Measurements from ENCODE around the gene SCN3A. TPM values are rescaled to one million over a fixed set of nuclear protein-coding genes. Genes with fewer than 3 reads are reported as not detected.

Gene SCN3A
- total and polyA plus RNA-seq, 2 donors (not counting 1 experiment from before 2014, with no cell fraction given) = 5.4 to 6.1 TPM

GRCh38 chr2:165078913-165079312 is 124.9 kb downstream of the SCN3A start:
- no peak overlapping the region for H3K9ac ChIP-seq (ENCODE audit: low read length)
- no peaks in the 10 kb centered on the region for H3K27me3 ChIP-seq (replicated peaks in 1 of 4; ENCODE audit: control extremely low read depth in 1 of 4, control insufficient read depth in 3 of 4, insufficient read depth in 4 of 4, low read length in 3 of 4)
- no peak overlapping the region for H2AFZ ChIP-seq (ENCODE audit: insufficient read depth, low read depth, low read length, poor library complexity, severe bottlenecking)
- ChIA-PET CTCF (no interaction called here), POLR2A (no interaction called here)
- Mint-ChIP-seq H3K4me1 (no peaks in the 10 kb centered on the region), H3K27ac (no peak overlapping the region), H3K9me3 (ENCODE audit: insufficient read depth) (peaks cover 5% of the 10 kb centered on the region), H3K27me3 (no peaks in the 10 kb centered on the region), H3K4me3 (no peak overlapping the region)
- no peaks in the 10 kb centered on the region for H3K36me3 ChIP-seq (replicated peaks in 1 of 2; ENCODE audit: control extremely low read depth in 1 of 2, control insufficient read depth in 1 of 2, extremely low read depth in 1 of 2, insufficient read depth in 2 of 2, low read length in 1 of 2)
- H3K4me1 ChIP-seq (ENCODE audit: control insufficient read depth in 2 of 2, insufficient read depth in 2 of 2, low read length in 2 of 2) = no peaks in the 10 kb centered on the region
- ATAC-seq (ENCODE audit: low read depth) (no peak), DNase-seq (no peak)
- no peak overlapping the region for H3K27ac ChIP-seq (ENCODE audit: low read length in 2 of 2)
- H3K9me3 ChIP-seq (ENCODE audit: control extremely low read depth in 1 of 3, control insufficient read depth in 2 of 3, insufficient read depth in 1 of 3, low read length in 2 of 3) = peaks cover 0 to 20% (median 17%) of the 10 kb centered on the region in 3 donors
- H3K4me3 ChIP-seq (ENCODE audit: control extremely low read depth in 1 of 5, extremely low read depth in 1 of 5, insufficient read depth in 1 of 5, low read depth in 2 of 5, low read length in 4 of 5) = no peak overlapping the region
- no peaks in the 10 kb centered on the region for H4K20me1 ChIP-seq (ENCODE audit: control insufficient read depth, insufficient read depth, low read length, poor library complexity, severe bottlenecking)
- no peak overlapping the region for H3K4me2 ChIP-seq (replicated peaks; ENCODE audit: low read depth, low read length, poor library complexity, severe bottlenecking)
- TF ChIP-seq EZH2 (IDR thresholded peaks at IDR 0.05; ENCODE audit: borderline replicate concordance, insufficient read depth, low read depth, low read length, poor library complexity, severe bottlenecking) (no peak), CTCF (IDR thresholded peaks at IDR 0.05) (no peak)
- intact Hi-C loops (cut with micrococcal nuclease) = no loop called here
- H3K79me2 ChIP-seq (ENCODE audit: control insufficient read depth, insufficient read depth, low read length) = no peaks in the 10 kb centered on the region

DNA sequence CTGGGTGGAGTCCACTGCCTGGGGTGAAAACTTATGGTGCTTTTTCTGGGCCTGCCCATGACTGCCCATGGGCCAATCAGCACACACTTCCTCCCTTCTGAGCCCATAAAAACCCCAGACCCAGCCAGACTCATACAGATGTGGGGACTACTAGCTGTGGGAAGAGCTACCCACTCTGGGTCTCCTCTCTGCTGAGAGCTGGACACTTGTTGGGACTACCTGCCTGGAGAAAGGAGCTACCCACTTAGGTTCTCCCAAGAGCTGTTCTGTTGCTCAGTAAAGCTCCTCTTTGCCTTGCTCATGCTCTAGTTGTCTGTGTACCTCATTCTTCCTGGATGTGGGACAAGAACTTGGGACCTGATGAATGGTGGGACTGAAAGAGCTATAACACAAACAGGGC is 129.0 kb downstream of the SCN3A start:
- no peaks in the 10 kb centered on the region for H3K4me1 ChIP-seq (ENCODE audit: control insufficient read depth in 2 of 2, insufficient read depth in 2 of 2, low read length in 2 of 2)
- Mint-ChIP-seq H3K9me3 (ENCODE audit: insufficient read depth) (no peaks in the 10 kb centered on the region), H3K4me3 (no peak overlapping the region), H3K4me1 (no peaks in the 10 kb centered on the region), H3K27me3 (no peaks in the 10 kb centered on the region), H3K27ac (no peak overlapping the region)
- no peak overlapping the region for H3K4me2 ChIP-seq (replicated peaks; ENCODE audit: low read depth, low read length, poor library complexity, severe bottlenecking)
- H2AFZ ChIP-seq (ENCODE audit: insufficient read depth, low read depth, low read length, poor library complexity, severe bottlenecking) = no peak overlapping the region
- H3K27ac ChIP-seq (ENCODE audit: low read length in 2 of 2) = no peak overlapping the region
- H3K9ac ChIP-seq (ENCODE audit: low read length) = no peak overlapping the region
- no peak overlapping the region for H3K4me3 ChIP-seq (ENCODE audit: control extremely low read depth in 1 of 5, extremely low read depth in 1 of 5, insufficient read depth in 1 of 5, low read depth in 2 of 5, low read length in 4 of 5)
- H3K36me3 ChIP-seq (replicated peaks in 1 of 2; ENCODE audit: control extremely low read depth in 1 of 2, control insufficient read depth in 1 of 2, extremely low read depth in 1 of 2, insufficient read depth in 2 of 2, low read length in 1 of 2) = no peaks in the 10 kb centered on the region
- TF ChIP-seq EZH2 (IDR thresholded peaks at IDR 0.05; ENCODE audit: borderline replicate concordance, insufficient read depth, low read depth, low read length, poor library complexity, severe bottlenecking) = no peak
- TF ChIP-seq CTCF (IDR thresholded peaks at IDR 0.05) = no peak
- no peak for DNase-seq
- POLR2A ChIA-PET = no interaction called here
- peaks cover 0 to 17% (median 11%) of the 10 kb centered on the region in 3 donors for H3K9me3 ChIP-seq (ENCODE audit: control extremely low read depth in 1 of 3, control insufficient read depth in 2 of 3, insufficient read depth in 1 of 3, low read length in 2 of 3)
- no peaks in the 10 kb centered on the region for H4K20me1 ChIP-seq (ENCODE audit: control insufficient read depth, insufficient read depth, low read length, poor library complexity, severe bottlenecking)
- H3K27me3 ChIP-seq (replicated peaks in 1 of 4; ENCODE audit: control extremely low read depth in 1 of 4, control insufficient read depth in 3 of 4, insufficient read depth in 4 of 4, low read length in 3 of 4) = no peaks in the 10 kb centered on the region
- no peaks in the 10 kb centered on the region for H3K79me2 ChIP-seq (ENCODE audit: control insufficient read depth, insufficient read depth, low read length)
- CTCF ChIA-PET = no interaction called here
- no peak for ATAC-seq (ENCODE audit: low read depth)
- intact Hi-C loops (cut with micrococcal nuclease) = no loop called here
